GM21717 (cell line): ENCODE results near the gene CXCR5.
"Not testable (repeated sequence)": the region's sequence is repeated elsewhere in the genome, so short reads cannot be mapped to it uniquely, and the experiment has no call there.

Experiments used
- ATAC-seq: cut with Tn5 transposase; IDR thresholded peaks from one replicate; pipeline ENCODE4 v1.9.1; 2021; ENCODE audit warnings: mild to moderate bottlenecking, moderate library complexity; ENCODE audit not compliant: unreplicated experiment

CXCR5 gene, protein sequence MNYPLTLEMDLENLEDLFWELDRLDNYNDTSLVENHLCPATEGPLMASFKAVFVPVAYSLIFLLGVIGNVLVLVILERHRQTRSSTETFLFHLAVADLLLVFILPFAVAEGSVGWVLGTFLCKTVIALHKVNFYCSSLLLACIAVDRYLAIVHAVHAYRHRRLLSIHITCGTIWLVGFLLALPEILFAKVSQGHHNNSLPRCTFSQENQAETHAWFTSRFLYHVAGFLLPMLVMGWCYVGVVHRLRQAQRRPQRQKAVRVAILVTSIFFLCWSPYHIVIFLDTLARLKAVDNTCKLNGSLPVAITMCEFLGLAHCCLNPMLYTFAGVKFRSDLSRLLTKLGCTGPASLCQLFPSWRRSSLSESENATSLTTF

DNA sequence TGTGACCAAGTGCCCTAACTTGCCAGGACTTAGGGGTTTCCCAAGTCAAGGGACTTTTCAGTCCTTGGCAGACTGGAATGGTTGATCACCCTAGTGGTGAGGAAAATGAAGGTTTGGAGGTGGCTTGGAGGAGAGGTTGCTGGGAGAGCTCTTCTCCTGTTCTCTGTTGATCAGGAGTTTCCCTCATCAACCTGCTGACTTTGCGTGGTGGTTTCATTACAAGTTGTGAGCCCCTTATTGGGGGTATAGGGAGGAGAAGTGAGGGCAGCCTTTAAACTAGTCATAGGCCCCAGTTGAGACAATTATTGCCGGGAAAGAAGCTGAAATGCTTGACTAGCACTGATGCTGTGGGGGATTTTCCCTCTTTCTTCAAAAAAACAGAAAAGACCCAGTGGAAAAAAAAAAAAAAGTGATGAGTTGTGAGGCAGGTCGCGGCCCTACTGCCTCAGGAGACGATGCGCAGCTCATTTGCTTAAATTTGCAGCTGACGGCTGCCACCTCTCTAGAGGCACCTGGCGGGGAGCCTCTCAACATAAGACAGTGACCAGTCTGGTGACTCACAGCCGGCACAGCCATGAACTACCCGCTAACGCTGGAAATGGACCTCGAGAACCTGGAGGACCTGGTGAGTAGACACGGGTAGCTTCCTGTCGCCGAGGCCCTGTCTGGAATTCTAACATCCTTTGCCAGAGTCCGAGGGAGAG lies at the start of gene CXCR5:
Gene CXCR5, plus strand, starts transcription at position 525 of the 704 bp plus-strand sequence. Its CDS starts 50 bp downstream, at position 575.
- ATAC-seq = peak; percentile 61

DNA sequence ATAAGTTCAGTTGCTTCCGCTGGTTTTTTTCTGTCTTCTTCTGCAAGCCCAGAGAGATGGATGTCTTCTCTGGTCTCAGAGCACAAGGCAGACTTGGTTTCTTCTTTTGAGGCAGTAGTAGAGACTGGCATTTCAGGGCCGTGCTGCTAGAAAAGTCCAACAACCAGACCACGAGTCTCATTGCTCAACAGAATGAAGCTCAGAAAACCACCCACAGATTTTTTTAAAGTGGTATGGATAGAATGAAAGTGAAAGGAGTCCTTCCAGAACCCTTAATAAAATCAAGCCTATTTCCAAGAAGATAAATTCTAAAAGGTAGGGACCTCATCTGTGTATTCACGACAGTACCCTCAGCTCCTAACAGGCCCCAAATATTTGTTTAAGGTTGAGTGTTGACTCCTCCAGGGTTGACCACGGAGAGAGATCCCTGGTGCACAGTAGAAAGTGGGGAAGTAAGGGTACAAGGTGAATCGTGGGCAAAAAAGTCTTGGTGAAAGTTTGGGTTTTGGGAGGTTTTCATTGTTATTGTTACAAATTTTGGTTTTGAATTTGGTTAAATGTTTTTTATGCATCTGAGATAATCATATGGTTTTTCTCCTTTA lies 49.2 kb upstream of the CXCR5 start:
- ATAC-seq = no peak

DNA sequence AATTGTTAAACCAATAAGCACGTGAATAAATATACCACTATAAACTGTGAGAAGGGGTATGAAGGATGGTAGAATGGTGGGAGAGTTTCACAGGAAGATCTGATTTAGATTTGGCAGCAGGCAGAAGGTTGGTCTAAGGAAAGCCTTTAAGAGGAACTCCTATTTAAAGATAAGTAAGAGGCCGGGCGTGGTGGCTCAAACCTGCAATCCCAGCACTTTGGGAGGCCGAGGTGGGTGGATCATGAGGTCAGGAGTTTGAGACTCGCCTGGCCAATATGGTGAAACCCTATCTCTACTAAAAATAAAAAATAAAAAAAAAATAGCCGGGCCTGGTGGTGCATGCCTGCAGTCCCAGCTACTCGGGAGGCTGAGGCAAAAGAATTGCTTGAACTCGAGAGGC lies 45.8 kb upstream of the CXCR5 start:
- no peak for ATAC-seq

DNA sequence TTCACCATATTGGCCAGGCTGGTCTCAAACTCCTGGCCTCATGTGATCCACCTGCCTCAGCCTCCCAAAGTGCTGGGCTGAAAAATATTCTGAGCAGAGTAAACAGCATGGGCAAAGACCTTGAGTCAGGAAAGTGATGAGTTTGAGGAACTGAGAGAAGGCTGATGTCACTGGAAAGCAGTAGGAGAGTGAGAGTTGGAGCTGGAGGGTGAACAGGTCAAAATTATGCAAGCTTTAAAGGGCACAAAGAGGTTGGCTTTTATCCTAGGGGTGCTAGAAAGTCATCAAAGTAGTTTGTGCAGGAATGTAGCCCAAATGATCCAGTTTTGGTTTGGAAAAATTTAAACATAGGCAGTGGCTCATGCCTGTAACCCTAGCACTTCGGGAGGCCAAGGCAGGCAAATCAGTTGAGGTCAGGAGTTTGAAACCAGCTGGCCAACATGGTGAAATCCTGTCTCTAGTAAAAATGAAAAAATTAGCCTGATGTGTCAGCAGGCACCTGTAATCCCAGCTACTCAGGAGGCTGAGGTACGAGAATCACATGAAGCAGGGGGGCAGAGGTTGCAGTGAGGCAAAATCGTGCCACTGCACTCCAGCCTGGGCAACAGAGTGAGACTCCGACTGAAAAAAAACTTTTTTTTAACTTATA lies 44.7 kb upstream of the CXCR5 start:
- ATAC-seq = peak; percentile 65

DNA sequence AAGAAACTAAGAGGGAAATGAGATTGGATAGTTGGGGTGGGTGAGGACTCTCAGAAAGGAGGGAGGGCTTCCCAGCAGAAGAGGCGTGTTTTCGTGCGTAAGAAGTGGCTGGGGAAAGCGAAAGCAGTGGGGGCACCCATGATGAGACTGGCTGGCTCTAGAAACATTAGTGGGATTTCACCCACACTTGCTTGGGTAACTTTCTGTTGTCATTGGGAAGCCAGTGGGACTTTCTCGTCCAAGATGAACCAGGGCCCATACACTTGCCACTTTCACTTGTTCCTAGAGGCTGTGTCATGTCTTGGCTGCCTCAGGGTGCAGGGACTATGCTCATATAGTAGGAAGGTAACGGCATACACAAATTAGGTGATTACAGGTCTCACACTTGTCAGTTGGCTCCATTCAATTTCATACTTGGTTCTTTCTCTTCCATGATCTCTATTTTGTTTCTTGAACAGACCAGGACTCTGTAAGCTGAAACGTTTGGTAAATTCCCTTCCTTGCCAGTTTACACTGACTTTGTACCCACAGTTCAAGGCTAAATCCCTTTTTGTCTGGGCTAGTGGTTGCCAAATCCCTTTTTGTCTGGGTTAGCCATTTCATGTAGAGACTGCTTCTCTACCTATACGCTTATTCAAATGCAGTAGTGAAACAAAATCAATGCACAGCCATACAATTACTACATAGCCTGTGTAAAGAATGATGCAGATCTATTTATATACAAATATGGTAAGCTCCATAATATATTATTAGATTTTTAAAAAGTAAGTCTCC lies 42.0 kb upstream of the CXCR5 start:
- ATAC-seq = peak; percentile 57

DNA sequence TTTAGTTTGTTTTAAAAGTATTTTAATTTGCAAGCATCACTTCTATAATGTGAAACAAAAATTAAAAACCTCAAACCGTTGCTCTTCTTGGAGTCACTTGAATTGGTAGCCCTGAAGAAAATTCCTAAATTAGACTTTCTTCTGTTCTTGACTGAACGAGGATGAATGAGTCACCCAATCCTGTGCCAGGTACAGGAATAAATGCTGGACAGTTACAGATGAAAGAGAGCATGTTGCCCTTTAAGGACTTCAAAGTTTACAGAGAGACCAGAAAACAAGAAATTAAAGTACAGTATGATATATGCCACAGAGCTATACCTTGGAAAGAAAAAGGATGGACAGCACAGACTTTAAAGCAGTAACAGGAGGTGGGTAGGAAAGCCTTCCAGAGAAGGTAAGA lies 41.3 kb upstream of the CXCR5 start:
- ATAC-seq = no peak

DNA sequence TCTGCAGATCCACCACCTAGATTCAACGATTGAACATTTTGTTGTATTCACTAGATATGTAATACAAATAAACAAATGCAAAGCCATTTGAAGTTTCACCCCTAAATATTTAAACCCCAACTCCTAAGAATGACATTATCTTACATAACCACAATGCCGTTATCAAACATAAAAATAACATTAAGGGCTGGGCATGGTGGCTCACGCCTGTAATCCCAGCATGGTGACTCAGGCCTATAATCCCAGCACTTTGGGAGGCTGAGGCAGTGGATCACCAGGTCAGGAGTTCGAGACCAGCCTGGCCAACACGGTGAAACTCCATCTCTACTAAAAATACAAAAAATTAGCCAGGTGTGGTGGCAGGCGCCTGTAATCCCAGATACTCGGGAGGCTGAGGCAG lies 40.8 kb upstream of the CXCR5 start:
- ATAC-seq = not testable (repeated sequence)

DNA sequence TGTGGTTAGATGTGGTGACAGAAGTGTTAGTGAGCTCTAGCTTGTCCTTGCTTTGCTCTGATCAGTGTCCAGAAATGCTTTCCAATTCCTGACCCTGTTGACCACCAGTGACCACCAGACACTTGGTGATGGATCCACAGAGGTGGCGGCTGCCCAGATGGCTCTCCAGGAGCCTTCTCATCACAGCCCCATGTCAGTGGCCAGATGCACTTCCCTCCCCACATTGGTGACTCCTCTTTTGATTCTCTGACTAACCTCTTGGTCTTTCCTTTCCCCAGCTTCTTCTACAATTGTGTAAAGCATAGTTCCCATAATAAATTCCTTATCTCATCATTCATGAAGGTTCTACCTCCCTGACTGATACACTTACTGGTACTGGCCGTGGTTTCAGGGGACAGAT lies 40.1 kb upstream of the CXCR5 start:
- no peak for ATAC-seq

DNA sequence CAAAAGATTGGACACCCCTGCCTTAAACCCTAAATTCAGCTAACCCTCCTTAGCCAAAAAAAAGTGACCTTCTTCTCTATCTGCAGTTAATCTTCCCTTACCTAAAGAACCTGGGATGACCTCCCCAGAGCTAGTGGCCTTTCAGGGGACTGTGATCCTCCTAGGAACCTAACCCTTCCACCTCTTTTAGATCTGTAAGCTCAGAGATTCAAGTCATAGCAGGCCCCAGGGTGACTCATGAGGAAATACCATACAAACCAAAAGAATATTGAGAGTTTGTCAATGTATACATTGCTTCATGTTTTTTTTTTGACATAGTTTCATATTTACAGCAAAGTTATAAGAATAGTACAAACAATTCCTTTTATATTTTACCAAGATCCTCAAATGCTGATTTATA lies 38.3 kb upstream of the CXCR5 start:
- ATAC-seq = no peak

DNA sequence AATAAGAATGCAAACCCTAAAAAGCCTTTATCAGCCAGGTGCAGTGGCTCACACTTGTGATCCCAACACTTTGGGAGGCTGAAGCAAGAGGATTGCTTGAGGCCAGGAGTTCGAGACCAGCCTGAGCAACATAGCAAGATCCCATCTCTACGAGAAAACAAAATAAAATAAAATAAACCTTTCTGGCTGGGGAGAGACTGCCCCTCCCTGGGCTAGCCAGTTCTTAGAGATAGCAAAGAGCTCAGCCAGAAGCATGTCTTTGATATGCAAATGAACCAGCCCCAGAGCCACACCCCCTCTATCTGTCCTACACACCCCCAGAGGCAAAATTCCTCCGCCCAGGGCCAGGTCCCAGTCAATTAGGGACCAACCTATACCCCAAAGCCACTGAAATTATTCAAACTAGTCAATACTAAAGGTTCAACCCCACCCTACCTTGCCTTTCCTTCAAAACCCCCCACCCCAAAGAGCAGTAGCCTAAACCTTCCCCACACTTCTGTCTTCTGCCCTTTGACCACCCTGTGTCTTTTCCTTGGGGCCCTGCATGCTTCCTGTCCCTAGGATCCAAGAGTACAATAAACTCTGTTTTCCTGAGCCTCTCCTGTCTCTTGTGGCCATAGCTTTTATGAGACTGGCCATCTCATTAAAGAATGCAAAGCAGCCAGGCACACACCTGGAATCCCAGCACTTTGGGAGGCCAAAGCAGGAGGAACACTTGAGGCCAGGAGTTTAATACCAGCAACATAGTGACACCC lies 37.3 kb upstream of the CXCR5 start:
- no peak for ATAC-seq

DNA sequence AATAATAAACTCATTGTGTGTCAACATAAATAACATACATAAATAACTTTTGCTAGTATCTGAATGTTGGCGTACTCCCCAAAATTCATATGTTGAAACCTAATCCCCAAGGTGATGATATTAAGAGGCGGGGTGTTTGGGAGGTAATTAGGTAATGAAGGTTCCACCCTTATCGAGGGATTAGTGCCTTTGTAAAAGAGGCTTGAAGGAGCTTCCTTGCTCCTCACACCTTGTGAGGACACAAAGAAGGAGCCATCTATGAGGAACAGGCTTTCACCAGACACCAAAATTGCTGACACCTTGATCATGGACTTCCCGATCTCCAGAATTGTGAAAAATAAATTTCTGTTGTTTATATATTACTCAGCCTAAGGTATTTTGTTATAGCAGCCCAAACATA lies 33.9 kb upstream of the CXCR5 start:
- no peak for ATAC-seq

DNA sequence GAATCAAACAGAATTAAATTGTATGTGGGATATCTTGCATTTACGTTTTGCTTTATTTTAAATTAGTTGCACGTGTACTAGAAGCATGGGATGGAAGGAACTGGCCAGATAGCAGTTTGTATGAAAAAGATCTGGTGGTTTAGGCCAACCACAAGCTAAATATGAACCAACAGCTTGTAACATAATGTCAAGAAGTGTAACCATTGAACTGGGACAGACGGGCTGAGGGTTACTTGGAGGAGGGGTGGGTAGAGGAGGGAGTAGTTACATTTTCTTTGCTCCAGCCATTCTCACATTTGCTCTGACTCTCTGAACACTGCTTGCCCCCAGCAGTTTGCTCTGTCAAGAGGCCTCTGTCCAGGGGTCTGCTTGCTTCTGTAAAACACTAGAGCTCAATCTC lies 31.7 kb upstream of the CXCR5 start:
- no peak for ATAC-seq

DNA sequence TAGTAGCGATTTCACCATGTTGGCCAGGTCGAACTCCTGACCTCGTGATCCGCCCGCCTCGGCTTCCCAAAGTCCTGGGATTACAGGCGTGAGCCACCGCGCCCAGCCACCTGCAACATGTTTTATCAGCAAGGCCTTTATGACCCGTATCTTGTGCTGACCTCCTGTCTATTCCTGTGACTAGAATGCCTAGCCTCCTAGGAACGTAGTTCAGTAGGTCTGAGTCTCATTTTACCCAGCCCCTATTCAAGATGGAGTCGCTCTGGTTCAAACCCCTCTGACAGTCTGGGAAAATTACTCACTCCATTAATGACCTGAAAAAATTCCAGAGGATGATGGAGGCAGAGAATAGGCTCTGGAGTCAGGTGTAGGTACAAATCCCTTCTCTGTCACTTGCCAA lies 30.0 kb upstream of the CXCR5 start:
- no peak for ATAC-seq

DNA sequence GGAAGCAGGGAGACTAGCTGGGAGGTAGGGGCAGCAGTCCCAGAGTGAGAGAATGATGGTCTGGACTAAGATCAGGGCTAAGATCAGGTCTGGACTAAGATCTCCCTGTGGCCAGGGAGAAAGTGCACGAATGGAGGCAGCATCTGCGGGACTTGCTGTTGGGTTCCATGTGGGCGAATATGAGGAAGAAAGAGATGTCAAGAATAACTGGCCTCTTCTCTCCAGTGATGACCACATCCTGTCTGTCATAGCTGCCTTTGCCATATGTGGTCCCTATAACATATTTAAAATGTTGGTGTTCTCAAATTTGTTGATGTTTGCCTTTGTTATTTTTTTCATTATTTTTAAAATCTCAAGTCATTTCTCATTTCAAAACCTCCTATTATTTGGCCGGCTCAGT lies 27.4 kb upstream of the CXCR5 start:
- no peak for ATAC-seq

DNA sequence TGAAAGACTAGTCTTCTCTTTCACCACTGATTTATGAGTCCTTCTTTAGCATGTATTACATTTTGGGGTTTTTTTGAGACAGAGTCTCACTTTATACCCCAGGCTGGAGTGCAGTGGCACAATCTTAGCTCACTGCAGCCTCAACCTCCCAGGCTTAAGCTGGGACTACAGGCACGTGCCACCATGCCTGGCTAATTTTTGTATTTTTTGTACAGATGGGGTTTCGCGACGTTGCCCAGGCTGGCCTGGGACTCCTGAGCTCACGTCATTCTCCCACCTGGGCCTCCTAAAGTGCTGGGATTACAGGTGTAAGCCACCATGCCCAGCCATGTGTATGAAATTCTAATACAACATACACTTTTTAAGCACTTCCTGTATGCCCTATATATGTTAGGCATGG lies 26.3 kb upstream of the CXCR5 start:
- ATAC-seq = no peak

DNA sequence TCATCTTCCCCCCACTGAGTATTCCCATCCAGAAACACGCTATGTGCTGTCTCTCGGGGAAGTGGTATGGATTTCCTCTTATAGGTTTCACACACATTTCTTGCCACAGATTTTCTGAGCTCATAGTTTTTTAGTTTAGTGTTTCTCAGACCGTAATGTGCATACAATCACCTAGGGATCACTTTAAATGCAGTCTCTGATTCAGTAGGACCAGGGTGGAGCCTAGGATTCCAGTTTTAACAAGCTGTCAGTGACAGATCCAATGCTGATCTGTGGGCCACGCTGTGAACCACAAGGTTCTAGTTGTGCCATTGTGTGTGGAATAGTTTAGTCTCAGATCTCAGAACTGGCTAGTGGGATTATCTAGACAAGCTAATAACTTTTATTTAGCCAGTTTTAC lies 23.7 kb upstream of the CXCR5 start:
- ATAC-seq = no peak

DNA sequence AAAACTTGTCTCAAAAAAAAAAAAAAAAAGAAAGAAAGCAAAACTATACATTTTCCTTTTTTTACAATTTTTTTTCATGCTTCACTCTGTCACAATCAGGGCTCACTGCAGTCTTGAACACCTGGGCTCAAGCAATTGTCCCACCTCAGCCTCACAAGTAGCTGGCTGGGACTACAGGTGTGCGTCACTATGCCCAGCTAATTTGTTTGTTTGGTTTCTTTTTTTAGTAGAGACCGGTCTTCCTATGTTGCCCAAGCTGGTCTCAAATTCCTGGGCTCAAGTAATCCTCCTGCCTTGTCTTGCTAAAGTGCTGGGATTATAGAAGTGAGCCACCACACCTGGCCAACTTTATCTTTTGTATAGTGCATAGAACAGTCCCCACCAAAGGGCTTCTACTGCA lies 15.0 kb upstream of the CXCR5 start:
- no peak for ATAC-seq

DNA sequence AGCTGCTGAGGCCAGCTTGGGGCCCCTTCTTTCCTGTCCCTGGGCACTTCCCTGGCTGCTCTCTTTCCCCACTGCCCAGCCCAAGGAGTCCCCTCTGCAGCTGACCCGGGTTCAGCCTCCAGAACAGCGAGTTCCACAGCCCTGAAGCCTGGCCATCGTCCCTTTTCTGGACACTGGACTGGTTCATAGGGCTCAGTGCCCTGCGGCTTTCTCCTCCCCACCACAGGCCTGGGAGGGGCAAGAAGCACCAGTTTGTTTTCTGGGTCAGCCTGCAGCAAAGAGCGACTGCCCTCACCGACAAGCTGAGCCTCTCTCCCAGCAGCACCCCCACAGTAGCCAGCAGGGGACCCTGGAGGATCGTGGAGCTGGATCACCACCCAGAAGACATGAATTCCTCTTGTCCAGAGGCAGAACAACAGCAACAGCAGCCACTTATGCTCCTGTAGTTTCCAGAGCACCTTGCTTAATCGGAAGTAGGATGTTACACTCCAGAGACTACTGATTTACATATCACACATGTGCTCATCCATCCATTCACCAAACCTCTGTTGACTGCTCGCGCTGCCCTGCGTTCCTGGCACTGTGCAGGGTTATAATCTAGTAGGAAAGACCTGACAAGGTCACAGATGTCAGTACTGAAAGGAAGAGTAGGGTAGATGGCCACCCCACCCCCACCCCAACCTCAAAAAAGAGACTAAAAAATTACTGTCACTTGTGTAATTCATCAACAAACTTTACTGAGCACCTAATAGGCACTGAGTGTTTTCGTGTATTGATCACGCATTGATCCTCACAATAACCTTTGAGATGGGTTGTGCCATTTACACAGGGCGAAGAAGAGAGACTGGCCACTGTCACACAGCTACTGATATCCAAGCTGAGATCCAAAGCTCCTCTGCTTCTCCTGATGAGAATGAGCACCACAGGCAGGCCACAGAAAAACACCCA lies 13.0 kb upstream of the CXCR5 start:
- peak; percentile 66 for ATAC-seq

DNA sequence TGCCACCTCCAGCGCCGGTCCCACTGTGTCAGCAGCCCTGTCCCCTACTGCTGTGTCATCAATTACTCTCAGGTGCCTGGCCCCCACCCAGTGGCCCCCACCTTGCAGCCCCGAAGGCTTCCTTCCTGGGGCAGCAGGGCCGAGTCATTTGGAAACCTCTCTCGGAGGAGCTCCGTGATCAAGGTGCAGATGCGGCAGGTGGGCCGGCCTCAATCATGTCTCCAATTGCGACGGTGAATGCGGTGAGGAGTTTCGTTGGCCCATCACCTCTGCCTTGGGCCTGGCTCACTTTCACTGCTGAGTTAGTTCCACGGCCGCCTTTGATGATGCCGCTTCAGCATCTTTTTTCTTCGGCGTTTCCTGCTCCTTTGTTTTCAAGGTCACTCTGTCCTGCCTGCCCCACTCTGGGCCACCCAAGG lies 11.3 kb upstream of the CXCR5 start:
- no peak for ATAC-seq
